Spleen (tissue), 7 donors: ENCODE measurements around the gene FNDC3A.

ENCODE experiments used
- POLR2AphosphoS5 ChIP-seq, 3 donors: sonication (generic); formaldehyde crosslinking; IDR thresholded peaks; one replicate each; pipeline ENCODE4 v1.5.1; 2017; ENCODE audit warnings: antibody characterized with exemption in 3 of 3
- TF ChIP-seq, protein P1 (sequence below), 11 experiments: fragments of 200-600 bp in 7 of 11; fragments of 450-650 bp in 4 of 11; sonication (generic) in 4 of 11; IDR thresholded peaks in 8 of 11; conservative IDR thresholded peaks in 3 of 11; 1 replicate in 7 of 11; 2 replicates in 4 of 11; pipeline versions ENCODE4 v1.4.0 to v1.8.0; 2016 to 2021; ENCODE audit warnings: antibody characterized with exemption in 11 of 11, inconsistent platforms in 4 of 11, mild to moderate bottlenecking in 1 of 11
- donor health status: DM: no; HTN: no; CAD: no; lungs with moderate emphysema.
- donor health status: DM: no; HTN: no; CAD: no.
- donor health status: DM: no; HTN: no; CAD: no.

DNA sequence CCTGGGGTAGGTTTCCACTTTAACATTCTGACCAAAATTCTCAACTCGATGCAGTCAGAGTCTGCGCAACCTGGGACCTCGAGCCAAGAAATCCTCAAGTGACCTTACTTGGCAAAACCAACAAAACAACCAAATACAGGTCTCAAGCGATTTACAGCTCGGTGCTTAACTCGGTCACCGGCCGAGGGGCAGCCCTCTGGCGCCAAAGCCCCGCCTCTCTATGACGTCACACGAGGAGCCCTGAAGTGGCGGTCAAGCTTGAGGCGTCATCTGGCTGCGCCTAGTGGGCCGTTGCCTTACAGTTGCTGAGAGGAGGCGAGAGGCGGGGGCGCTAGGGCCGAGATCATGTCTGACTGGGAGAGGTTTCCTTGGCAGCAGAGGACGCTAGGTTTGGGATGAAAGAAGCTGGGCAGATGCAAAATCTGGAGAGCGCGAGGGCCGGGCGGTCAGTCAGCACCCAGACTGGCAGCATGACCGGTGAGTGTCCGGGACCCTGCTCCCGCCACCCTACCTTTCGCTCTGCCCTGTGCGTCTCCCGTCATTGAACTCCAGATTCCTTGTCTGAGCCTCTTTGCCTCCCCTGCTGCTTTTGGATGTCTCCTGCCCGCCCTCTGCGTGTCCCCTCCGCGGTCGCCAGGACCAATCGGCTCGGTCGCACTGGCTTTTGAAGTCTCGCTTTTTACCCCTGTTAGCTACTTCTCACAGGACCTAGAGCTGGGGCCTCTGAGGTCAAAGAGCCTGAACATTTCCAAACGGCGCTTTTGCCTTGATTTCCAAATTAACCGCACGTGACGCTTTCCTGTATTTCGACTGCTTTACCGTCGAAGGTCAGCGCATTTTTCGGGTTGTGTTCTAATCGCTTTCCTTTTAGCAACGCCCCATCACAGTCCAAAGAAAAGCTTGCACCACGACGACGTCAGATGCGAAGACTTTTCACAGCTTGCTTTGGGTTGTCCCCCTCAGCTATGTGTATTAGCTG, 272.2 kb downstream of the FNDC3A start, which contains the start of gene CDADC1:
- TF ChIP-seq POLR2AphosphoS5 (IDR thresholded peaks at IDR 0.05), result peak; percentile 98
- TF ChIP-seq, protein P1, sequence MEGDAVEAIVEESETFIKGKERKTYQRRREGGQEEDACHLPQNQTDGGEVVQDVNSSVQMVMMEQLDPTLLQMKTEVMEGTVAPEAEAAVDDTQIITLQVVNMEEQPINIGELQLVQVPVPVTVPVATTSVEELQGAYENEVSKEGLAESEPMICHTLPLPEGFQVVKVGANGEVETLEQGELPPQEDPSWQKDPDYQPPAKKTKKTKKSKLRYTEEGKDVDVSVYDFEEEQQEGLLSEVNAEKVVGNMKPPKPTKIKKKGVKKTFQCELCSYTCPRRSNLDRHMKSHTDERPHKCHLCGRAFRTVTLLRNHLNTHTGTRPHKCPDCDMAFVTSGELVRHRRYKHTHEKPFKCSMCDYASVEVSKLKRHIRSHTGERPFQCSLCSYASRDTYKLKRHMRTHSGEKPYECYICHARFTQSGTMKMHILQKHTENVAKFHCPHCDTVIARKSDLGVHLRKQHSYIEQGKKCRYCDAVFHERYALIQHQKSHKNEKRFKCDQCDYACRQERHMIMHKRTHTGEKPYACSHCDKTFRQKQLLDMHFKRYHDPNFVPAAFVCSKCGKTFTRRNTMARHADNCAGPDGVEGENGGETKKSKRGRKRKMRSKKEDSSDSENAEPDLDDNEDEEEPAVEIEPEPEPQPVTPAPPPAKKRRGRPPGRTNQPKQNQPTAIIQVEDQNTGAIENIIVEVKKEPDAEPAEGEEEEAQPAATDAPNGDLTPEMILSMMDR (IDR thresholded peaks at IDR 0.05 in 8 of 11, conservative IDR thresholded peaks at IDR 0.05 in 3 of 11), result peak in 2 of 11 experiments; percentile 17 to 27
